Midbrain (tissue), 1 donor: Measurements from ENCODE around the gene SLC17A9.

Source experiments
- DNase-seq: peaks from one replicate; lab custom pipeline; 2025; lab: John Stamatoyannopoulos, UW

The SLC17A9 gene

DNA sequence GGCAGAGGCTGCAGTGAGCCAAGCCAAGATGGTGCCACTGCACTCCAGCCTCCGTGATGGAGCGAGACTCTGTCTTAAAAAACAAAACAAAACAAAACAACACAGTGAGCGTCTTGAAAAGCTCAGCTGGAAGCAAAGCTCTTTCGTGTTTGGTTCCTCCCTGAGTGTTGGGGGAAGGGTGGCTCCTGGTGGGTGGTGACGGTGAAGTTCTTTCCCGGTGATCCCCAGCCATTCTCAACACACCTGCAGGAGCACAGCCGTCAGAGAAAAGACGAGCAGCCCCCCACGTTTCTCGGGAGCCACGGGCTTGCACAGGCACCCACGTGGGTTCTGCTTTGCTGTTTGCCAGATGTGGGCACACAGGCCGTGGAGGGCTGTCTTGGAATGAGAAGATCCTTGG lies 51.0 kb downstream of the SLC17A9 start:
- DNase-seq = no peak

GRCh38 chr20:63004607-63005364 lies 52.3 kb downstream of the SLC17A9 start:
- DNase-seq = no peak

GRCh38 chr20:63005365-63005861 lies 52.9 kb downstream of the SLC17A9 start:
- no peak for DNase-seq

GRCh38 chr20:63005862-63006539 lies 53.5 kb downstream of the SLC17A9 start:
- no peak for DNase-seq

DNA sequence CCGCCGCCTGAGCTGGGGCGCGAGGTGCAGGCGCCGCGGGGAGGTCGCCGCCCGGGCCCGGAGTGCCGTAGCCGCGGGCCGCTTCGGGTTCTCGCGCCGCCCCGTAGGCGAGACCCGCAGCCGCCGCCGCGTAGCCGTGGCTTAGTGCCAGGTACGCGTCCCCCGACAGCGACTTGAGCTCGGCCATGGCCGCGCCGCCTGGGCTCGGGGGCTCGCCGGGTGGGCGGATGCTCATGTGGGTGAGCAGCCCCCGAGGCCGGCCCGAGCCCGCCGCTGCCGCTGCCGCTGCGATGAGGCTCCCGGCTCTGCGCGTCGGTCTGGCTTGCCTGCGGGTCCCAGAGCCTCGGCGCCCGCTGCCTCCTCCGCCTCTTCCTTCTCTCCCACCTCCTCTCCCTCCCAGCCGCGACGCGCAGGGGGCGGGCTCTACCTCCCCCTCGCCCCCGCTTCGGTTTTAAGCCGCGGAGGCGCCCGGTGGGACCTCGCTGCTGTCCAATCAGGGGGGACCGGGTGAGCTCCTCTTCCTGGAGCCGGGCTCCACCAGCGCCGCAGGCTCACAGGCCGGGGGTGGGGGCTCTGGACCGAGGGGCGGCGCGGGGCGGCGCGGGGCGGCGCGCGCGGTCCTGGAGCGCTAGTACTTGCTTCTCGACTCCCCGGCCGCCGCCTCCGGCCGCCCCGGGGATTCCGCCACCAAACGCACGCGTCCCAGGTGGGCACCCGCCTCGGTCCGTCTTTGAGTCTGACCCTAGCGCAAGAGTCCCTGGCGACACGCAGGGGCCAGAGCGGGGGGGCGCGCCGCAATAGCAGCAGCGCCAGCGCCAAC lies 54.2 kb downstream of the SLC17A9 start, which contains the start of gene BHLHE23:
Gene BHLHE23 (minus strand): TSS at position 425 of the 820 bp plus-strand sequence. CDS start 190 bp downstream, at position 235.
- DNase-seq = no peak

DNA sequence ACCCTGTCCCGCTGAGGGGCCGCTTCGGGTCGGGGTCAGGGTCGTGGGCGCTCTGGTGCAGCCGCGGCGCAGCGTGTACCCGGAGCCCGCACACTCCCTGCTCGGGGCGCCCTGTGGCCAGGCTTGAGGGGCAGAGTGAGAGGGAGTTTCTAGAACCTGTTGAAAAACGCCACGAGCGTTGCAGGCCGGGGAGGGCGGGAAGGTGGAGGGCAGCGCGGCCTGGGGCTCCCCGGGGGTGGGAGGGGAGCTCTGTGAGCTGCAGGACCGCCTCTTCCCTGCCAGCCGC lies 54.8 kb downstream of the SLC17A9 start:
- no peak for DNase-seq

GRCh38 chr20:63007646-63008488 lies 55.4 kb downstream of the SLC17A9 start:
- no peak for DNase-seq

GRCh38 chr20:63008541-63009044 lies 56.1 kb downstream of the SLC17A9 start:
- DNase-seq = no peak

- peak; percentile 55 for DNase-seq
Observed at GRCh38 chr20:63009045-63009961, 56.8 kb downstream of the SLC17A9 start.

- no peak for DNase-seq
Observed at GRCh38 chr20:63009988-63010769, 57.7 kb downstream of the SLC17A9 start.

GRCh38 chr20:63011798-63012197 lies 59.3 kb downstream of the SLC17A9 start:
- DNase-seq = no peak

DNA sequence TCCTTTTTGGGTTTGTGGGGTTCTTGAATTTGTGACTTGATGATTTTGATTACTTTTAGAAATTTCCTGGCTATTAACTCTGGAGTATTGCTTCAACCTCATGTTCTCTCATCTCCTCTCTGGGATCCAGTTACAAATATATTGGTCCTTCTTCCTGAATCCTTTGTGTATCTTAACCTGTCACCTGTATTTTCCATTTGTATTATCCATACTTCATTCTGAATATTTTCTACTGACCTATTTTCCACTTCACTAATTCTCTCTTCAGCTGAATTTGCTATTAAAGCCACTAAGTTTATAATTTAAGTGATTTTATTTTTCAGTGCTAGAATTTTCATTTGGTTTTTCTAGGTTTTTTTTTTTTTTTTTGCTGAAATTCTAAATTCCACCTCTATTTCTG lies 60.7 kb downstream of the SLC17A9 start:
- no peak for DNase-seq

- DNase-seq = no peak
Observed at GRCh38 chr20:63014287-63014686, 61.8 kb downstream of the SLC17A9 start.

GRCh38 chr20:63014710-63015109 lies 62.2 kb downstream of the SLC17A9 start:
- no peak for DNase-seq

DNA sequence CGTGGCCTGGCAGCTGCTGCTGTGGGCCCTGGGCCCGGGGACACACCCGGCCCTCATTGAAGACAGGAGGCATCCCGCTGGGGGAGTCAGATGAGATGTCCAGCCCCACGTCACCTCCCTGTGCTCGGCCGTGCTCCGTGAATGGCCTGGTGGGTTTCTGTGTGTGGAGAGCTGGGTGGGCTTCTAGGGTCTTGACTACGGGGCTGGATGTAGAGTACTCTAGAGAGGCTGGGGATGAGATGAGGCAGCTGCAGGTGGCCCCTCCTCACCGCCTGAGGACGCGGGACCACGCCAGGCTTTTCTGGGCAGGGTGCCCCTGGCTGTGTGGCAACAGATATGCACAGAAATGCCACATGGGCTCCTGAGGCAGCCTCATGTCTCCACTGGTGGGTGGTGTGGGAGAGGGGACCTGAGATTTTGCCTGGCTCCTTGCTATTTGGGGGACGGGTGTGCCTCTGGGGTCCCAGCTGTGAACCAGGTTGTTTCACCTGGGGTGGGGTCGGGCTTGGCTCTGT lies 62.7 kb downstream of the SLC17A9 start:
- DNase-seq = no peak

DNA sequence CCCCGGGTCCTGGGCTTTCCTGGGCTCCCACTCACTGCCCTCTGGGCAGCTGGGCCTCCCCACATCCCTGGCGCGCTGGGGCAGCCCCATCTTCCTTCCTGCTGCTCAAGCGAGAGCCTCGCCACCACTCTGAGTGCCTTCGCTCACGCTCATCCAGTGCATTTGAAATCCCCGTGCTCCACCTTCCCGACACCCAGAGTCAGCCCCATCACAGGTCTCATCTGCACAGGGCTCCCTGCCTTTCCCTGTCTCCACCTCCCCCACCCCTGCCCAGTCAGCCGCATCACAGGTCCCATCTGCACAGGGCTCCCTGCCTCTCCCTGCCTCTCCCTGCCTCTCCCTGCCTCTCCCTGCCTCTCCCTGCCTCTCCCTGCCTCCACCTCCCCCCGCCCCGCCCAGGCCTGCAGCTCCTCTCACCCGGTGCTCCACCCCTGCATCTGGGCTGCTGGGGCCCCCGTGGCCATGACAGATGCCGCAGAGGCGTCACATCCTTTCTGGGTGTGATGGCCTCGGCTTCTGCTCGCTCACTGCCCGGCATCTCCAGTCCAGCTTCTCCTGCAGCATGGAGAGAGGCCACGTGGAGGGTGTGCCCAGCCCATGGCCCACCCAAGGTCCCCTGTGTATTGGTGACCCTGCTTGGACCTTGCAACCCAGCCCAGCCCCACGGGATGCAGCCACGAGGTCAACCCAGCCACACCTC lies 63.3 kb downstream of the SLC17A9 start:
- DNase-seq = no peak

DNA sequence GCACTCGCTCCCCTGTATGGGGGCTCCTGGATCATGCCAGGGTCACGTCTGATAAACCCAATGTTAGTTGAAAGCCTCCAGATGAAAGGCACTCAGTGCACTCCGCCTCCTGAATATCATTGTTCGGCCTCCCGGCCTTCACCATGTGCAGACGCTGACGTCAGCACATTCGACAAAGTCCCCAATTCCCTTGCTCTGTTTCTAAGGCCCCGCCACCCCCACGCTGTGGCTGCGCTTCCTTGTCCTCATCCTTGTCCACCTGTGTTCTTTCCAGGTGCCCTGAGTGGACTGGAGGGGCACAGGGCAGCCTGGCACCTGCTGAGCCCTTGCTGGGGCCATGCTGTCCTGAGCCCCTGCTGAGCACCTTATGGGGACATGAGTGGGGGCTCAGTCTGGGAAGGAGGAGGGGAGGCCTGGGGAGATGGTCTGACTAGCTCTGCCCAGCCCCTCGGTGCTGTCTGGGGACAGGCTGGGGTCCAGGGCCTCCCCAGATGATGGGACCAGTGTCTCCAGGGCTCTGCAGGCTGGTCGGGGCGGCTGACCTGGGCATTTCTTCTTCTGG lies 64.1 kb downstream of the SLC17A9 start:
- no peak for DNase-seq

GRCh38 chr20:63017076-63017825 lies 64.7 kb downstream of the SLC17A9 start:
- no peak for DNase-seq
